GM12878 (cell line): ENCODE data around the gene IQCH.

Source experiments
- CHD4 ChIP-seq: fragments of 200-600 bp; sonication (generic); IDR thresholded peaks from 2 replicates; pipeline ENCODE4 v1.6.1; 2016; ENCODE audit warnings: mild to moderate bottlenecking
- JUND ChIP-seq: IDR thresholded peaks from 2 replicates; pipeline ENCODE4 v1.6.1; 2012; ENCODE audit warnings: low read depth, mild to moderate bottlenecking, low read length, improper control_type of control experiment, moderate library complexity
- MXI1 ChIP-seq: fragments of 150-350 bp; IDR thresholded peaks from 2 replicates; pipeline ENCODE4 v1.6.1; 2011; ENCODE audit warnings: low read depth, mild to moderate bottlenecking, inconsistent platforms, low read length, improper control_type of control experiment
- MYC ChIP-seq: IDR thresholded peaks from 2 replicates; pipeline ENCODE4 v1.6.1; 2011; ENCODE audit warnings: mild to moderate bottlenecking, low read length, moderate library complexity, inconsistent platforms; ENCODE audit not compliant: insufficient read depth, insufficient replicate concordance, insufficient read length, severe bottlenecking
- NFIC ChIP-seq: IDR thresholded peaks from 2 replicates; pipeline ENCODE4 v1.6.1; 2012; ENCODE audit warnings: low read depth, mild to moderate bottlenecking, inconsistent platforms, low read length, moderate library complexity
- RAD21 ChIP-seq: IDR thresholded peaks from 2 replicates; pipeline ENCODE4 v1.6.1; 2011; ENCODE audit warnings: mild to moderate bottlenecking, low read depth, low read length, moderate library complexity; ENCODE audit not compliant: insufficient read depth
- TF ChIP-seq, protein P1 (sequence below): IDR thresholded peaks from 2 replicates; pipeline ENCODE4 v1.6.1; 2011; ENCODE audit warnings: mild to moderate bottlenecking, low read depth, low read length, moderate library complexity; ENCODE audit not compliant: insufficient replicate concordance
- TF ChIP-seq, protein P2 (sequence below), 3 experiments: IDR thresholded peaks in 2 of 3; conservative IDR thresholded peaks in 1 of 3; 2 replicates each; pipeline ENCODE4 v1.5.1; 2011; ENCODE audit warnings: low read depth in 3 of 3, low read length in 3 of 3, mild to moderate bottlenecking in 3 of 3, control low read depth in 2 of 3, moderate library complexity in 2 of 3, inconsistent platforms in 1 of 3, mixed read lengths in 1 of 3; ENCODE audit not compliant: control insufficient read depth in 2 of 3, insufficient read depth in 1 of 3; ENCODE audit errors: extremely low read depth in 1 of 3

DNA sequence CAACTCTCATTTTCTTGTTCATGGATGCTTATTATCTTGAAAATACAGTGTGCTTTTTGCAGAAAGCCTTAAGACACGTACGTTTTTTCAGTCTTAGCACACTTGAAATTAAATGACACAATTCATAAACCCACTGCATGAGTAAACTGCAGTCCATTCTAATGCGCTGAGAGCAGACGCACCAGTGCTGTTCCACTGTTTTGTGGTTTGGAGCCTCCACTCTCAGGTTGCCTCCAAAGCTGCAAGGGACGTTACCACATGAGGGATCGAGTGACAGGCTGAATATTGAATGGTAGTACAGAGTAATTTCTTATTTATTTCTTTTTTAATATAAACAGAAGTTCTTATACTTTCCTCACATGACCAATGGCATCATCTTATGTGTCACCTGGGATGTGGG, 12.3 kb downstream of the IQCH start:
- TF ChIP-seq JUND (no peak), CHD4 (no peak), MXI1 (no peak), RAD21 (no peak), NFIC (no peak), MYC (no peak)
- TF ChIP-seq, protein P1, sequence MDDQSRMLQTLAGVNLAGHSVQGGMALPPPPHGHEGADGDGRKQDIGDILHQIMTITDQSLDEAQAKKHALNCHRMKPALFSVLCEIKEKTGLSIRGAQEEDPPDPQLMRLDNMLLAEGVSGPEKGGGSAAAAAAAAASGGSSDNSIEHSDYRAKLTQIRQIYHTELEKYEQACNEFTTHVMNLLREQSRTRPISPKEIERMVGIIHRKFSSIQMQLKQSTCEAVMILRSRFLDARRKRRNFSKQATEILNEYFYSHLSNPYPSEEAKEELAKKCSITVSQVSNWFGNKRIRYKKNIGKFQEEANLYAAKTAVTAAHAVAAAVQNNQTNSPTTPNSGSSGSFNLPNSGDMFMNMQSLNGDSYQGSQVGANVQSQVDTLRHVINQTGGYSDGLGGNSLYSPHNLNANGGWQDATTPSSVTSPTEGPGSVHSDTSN, result no peak
- TF ChIP-seq, protein P2, sequence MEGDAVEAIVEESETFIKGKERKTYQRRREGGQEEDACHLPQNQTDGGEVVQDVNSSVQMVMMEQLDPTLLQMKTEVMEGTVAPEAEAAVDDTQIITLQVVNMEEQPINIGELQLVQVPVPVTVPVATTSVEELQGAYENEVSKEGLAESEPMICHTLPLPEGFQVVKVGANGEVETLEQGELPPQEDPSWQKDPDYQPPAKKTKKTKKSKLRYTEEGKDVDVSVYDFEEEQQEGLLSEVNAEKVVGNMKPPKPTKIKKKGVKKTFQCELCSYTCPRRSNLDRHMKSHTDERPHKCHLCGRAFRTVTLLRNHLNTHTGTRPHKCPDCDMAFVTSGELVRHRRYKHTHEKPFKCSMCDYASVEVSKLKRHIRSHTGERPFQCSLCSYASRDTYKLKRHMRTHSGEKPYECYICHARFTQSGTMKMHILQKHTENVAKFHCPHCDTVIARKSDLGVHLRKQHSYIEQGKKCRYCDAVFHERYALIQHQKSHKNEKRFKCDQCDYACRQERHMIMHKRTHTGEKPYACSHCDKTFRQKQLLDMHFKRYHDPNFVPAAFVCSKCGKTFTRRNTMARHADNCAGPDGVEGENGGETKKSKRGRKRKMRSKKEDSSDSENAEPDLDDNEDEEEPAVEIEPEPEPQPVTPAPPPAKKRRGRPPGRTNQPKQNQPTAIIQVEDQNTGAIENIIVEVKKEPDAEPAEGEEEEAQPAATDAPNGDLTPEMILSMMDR (IDR thresholded peaks at IDR 0.05 in 2 of 3, conservative IDR thresholded peaks at IDR 0.05 in 1 of 3; ENCODE audit: control insufficient read depth in 2 of 3, extremely low read depth in 1 of 3, insufficient read depth in 1 of 3, low read depth in 3 of 3, low read length in 3 of 3), result no peak
